MM.1S (cell line): ENCODE measurements around the gene NTSR1.

Source experiments
- EZH2phosphoT487 ChIP-seq: fragments of 300-600 bp; sonication (generic); IDR thresholded peaks from 2 replicates; pipeline ENCODE4 v1.6.1; 2018; ENCODE audit warnings: antibody characterized with exemption, low read length
- TF ChIP-seq, protein P1 (sequence below): fragments of 300-600 bp; sonication (generic); IDR thresholded peaks from 2 replicates; pipeline ENCODE4 v1.5.1; 2016; ENCODE audit warnings: antibody characterized with exemption, low read length, mixed read lengths

DNA sequence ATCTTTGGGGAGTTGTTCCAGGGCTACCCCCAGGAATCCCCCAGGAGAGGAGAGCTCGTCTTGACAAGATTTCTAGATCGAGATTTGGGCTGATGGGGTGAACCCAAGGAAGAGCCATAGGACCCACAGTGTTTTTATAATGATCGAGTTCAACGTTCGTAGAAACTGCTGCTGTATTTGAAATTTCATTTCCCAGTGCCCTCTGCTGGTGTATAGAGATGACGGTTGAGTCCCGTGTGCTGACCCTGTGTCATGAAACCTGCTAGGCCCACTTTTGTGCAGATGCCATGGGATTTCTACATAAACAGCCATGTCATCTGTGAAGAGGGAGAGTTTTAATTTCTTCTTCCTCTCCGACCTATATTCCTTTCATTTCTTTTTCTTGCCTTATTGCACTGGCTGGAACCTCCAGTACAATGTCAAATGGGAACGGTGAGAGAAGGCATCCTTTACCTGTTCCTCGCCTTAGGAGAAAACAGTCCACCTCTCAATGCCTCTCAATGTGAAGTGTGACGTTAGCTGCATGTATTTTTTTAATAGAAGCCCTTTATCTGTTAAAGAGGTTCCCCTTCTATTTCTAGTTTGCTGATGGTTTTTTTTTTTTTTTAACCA lies 28.6 kb upstream of the NTSR1 start:
- TF ChIP-seq, protein P1, sequence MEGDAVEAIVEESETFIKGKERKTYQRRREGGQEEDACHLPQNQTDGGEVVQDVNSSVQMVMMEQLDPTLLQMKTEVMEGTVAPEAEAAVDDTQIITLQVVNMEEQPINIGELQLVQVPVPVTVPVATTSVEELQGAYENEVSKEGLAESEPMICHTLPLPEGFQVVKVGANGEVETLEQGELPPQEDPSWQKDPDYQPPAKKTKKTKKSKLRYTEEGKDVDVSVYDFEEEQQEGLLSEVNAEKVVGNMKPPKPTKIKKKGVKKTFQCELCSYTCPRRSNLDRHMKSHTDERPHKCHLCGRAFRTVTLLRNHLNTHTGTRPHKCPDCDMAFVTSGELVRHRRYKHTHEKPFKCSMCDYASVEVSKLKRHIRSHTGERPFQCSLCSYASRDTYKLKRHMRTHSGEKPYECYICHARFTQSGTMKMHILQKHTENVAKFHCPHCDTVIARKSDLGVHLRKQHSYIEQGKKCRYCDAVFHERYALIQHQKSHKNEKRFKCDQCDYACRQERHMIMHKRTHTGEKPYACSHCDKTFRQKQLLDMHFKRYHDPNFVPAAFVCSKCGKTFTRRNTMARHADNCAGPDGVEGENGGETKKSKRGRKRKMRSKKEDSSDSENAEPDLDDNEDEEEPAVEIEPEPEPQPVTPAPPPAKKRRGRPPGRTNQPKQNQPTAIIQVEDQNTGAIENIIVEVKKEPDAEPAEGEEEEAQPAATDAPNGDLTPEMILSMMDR, result no peak
- no peak for TF ChIP-seq EZH2phosphoT487
